ENCODE results near the gene MORN5. TPM values are rescaled to one million over a fixed set of nuclear protein-coding genes. Genes with fewer than 3 reads are reported as not detected.

MORN5 gene
- total and polyA plus RNA-seq, 9 of the 15 experiments (the other 6 are each of a cell fraction or from before 2014, with no cell fraction given): not detected

DNA sequence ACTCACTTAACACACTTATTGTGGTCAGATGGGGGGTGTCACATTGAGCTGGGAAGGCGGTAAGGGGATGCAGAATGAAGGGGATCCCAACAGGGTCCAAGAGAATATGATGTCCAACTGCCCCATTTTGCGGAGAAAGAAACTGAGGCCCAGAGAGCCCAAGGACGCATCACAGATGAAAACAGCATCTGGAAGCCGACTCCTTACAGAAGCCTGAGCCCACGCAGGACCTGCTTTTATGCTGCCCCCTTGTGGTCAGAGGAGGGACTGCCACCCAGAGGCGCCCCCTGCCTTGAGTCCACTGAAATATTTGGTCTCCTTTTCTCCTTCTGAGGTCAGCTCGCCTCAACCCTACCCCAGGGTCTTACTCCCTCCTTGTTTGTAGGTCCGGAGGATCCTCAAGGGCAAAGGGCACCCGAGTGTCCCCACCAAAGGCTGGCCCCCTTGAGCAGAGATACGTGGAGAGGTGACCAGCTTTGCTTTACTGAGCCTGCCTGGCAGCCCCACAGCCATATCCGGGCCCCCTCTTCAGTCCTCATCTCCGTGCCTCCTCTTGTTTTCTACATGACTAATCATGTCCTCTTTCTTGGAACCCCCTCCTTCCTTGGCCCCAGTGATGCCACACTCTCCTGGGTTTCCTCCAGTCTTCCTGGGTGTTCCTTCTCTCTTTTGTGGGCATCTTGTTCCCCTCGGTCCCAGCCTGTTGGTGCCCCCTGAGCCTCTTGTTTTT, 36.6 kb upstream of the MORN5 start (continued):
- TF ChIP-seq RB1 (IDR thresholded peaks at IDR 0.05; ENCODE audit: low read depth) (no peak), CBX2 (IDR thresholded peaks at IDR 0.05; ENCODE audit: insufficient read depth, low read length, poor library complexity, severe bottlenecking) (no peak), ZNF644 (tag; IDR thresholded peaks at IDR 0.05; ENCODE audit: low read depth) (no peak), TOE1 (IDR thresholded peaks at IDR 0.05; ENCODE audit: borderline replicate concordance) (no peak), TOE1 (CRISPR knock-in tag; IDR thresholded peaks at IDR 0.05; ENCODE audit: borderline replicate concordance, low read depth) (no peak), ZNF778 (CRISPR knock-in tag; IDR thresholded peaks at IDR 0.05) (no peak), SIRT6 (IDR thresholded peaks at IDR 0.05; ENCODE audit: low read depth, low read length) (no peak), PTRF (tag; IDR thresholded peaks at IDR 0.05) (no peak), NFIX (CRISPR knock-in tag; IDR thresholded peaks at IDR 0.05; ENCODE audit: low read depth) (no peak), AFF4 (CRISPR knock-in tag; IDR thresholded peaks at IDR 0.05) (no peak), ZNF311 (CRISPR knock-in tag; IDR thresholded peaks at IDR 0.05) (no peak), XRCC3 (IDR thresholded peaks at IDR 0.05) (no peak), TEAD1 (CRISPR knock-in tag; IDR thresholded peaks at IDR 0.05) (0 out of 4 replicates have a peak, but pooled peaks of 1 of the 2 experiments have one; percentile 53), PHF8 (IDR thresholded peaks at IDR 0.05; ENCODE audit: borderline replicate concordance, low read length) (no peak), PTBP1 (IDR thresholded peaks at IDR 0.05; ENCODE audit: low read depth, low read length) (no peak), SP1 (CRISPR knock-in tag; IDR thresholded peaks at IDR 0.05) (no peak), SRSF3 (IDR thresholded peaks at IDR 0.05; ENCODE audit: insufficient read depth, low read length) (no peak), ELF2 (CRISPR knock-in tag; IDR thresholded peaks at IDR 0.05) (no peak), RBM15 (IDR thresholded peaks at IDR 0.05; ENCODE audit: insufficient read depth, low read length) (no peak), PHTF2 (CRISPR knock-in tag; IDR thresholded peaks at IDR 0.05) (no peak), PHB (CRISPR knock-in tag; IDR thresholded peaks at IDR 0.05) (no peak), EHMT2 (IDR thresholded peaks at IDR 0.05) (no peak), HOMEZ (CRISPR knock-in tag; IDR thresholded peaks at IDR 0.05) (no peak), ATF7 (IDR thresholded peaks at IDR 0.05) (peak; percentile 41), CBFA2T2 (conservative IDR thresholded peaks at IDR 0.05) (no peak)

Measured in K562 (cell line).